Right cardiac atrium (tissue), 5 donors: ENCODE results near the gene NTN4. TPM values are rescaled to one million over a fixed set of nuclear protein-coding genes. Genes with fewer than 3 reads are reported as not detected.

Experiments
- ATAC-seq, 2 donors: fragments of 200-7000 bp; cut with Tn5 transposase; one replicate each; pipeline versions ENCODE4 v1.8.0 to v1.9.1; 2020; ENCODE audit warnings: moderate library complexity in 2 of 2, mild to moderate bottlenecking in 1 of 2
- DNase-seq, 3 donors: peaks; one replicate each; pipeline ENCODE4 v3.0.0-alpha.2; 2020
- H3K27ac ChIP-seq: one replicate; pipeline ENCODE4 v1.5.1; 2013; ENCODE audit warnings: mild to moderate bottlenecking, low read length, control low read depth, moderate library complexity
- H3K27me3 ChIP-seq: one replicate; pipeline ENCODE4 v1.6.1; 2013; ENCODE audit not compliant: control insufficient read depth, insufficient read depth
- H3K4me1 ChIP-seq: one replicate; pipeline ENCODE4 v1.6.1; 2013; ENCODE audit warnings: low read length; ENCODE audit not compliant: control insufficient read depth, insufficient read depth
- H3K4me3 ChIP-seq: one replicate; pipeline ENCODE4 v1.5.1; 2013; ENCODE audit warnings: low read length, control low read depth
- H3K9me3 ChIP-seq: one replicate; pipeline ENCODE4 v1.6.1; 2013; ENCODE audit warnings: low read length; ENCODE audit not compliant: control insufficient read depth
- WGBS: extraction: QIAGEN DNeasy Blood & Tissue Kit; methylation state at CpG from one replicate; pipeline ENCODE4 v1.1.7; 2013; 5-methylcytosine and 5-hydroxymethylcytosine counted together
- intact Hi-C, 4 donors: fragments of 100-400 bp; cut with DNase I; formaldehyde crosslinking; loops; one replicate each; pipeline versions ENCODE4 v1.11.0 to v1.14.0; 2022 to 2023
- polyA plus RNA-seq: library from polyadenylated mRNA; stranded (reverse); fragments of 200-250 nt; gene quantifications from one replicate; pipeline ENCODE4 v1.2.3, GENCODE V29; 2013
- total RNA-seq, 4 donors: library from RNA; stranded (reverse); fragmentation: NEBNext Ultra II Directional; extraction: Animal tissue kit (Norgen Biotek cat#: 25700); gene quantifications; one replicate each; pipeline ENCODE4 v1.2.1, GENCODE V29; 2021
- donor health status: healthy with polysubstance abuse.
- donor health status: DM: no; HTN: yes; CAD: no.
- donor health status: DM: no; HTN: no; CAD: no.
- donor health status: DM: no; HTN: yes; CAD: no; lungs with severe emphysema.
- donor health status: DM: yes; HTN: yes; CAD: no.

NTN4 gene
- total and polyA plus RNA-seq, 5 donors, result 62.9 to 111 (median 96.1) TPM

DNA sequence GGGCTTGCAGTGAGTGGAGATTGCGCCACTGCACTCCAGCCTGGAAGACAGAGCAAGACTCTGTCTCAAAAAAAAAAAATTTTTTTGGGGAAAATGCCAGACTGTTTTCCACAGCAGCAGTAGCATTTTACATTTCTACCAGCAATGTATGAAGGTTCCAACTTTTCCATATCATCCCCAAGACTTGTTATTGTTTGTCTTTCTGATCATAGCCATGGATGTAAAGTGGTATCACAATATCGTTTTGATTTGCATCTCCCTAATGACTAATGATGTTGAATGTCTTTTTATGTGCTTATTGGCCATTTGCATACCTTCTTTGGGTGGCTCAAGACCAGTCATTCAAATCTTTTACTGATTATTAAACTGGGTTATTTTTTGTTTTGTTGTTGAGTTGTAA, 63.7 kb downstream of the NTN4 start:
- no peaks in the 10 kb centered on the region for H3K4me1 ChIP-seq
- 98% methylated on average over 2 of the region's 2 CpGs for WGBS
- intact Hi-C loops, result no loop called here

DNA sequence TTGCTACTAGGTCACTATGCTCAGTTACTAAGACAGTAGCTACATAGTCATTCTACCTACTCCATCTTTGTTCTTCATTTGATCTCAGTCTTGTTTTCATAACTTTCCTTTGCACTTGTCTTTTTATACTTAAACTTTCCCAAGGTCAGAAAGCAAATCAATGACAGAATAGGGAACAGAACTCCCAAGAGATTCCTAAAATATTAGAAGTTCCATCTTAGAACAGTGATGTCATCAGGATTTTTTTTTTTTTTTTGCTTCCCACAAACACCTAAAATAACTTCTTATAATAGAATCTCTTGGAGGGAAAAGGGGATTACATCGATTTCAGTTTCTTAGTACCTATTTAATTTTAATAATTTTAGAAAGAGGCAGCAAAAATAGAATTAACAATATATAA, 65.8 kb downstream of the NTN4 start:
- WGBS, result 78% methylated on average over 1 of the region's 1 CpG
- intact Hi-C loops, result no loop called here
- Histone ChIP-seq H3K27ac (no peak overlapping the region), H3K4me3 (no peak overlapping the region), H3K27me3 (no peaks in the 10 kb centered on the region), H3K9me3 (no peaks in the 10 kb centered on the region), H3K4me1 (peaks cover 2% of the 10 kb centered on the region)
- DNase-seq (no peak), ATAC-seq (no peak)

More for the DNA sequence above, 63.7 kb downstream of the NTN4 start:
- no peaks in the 10 kb centered on the region for H3K27me3 ChIP-seq
- no peaks in the 10 kb centered on the region for H3K9me3 ChIP-seq
- DNase-seq (no peak), ATAC-seq (no peak)
- no peak overlapping the region for H3K27ac ChIP-seq
- H3K4me3 ChIP-seq, result no peak overlapping the region

DNA sequence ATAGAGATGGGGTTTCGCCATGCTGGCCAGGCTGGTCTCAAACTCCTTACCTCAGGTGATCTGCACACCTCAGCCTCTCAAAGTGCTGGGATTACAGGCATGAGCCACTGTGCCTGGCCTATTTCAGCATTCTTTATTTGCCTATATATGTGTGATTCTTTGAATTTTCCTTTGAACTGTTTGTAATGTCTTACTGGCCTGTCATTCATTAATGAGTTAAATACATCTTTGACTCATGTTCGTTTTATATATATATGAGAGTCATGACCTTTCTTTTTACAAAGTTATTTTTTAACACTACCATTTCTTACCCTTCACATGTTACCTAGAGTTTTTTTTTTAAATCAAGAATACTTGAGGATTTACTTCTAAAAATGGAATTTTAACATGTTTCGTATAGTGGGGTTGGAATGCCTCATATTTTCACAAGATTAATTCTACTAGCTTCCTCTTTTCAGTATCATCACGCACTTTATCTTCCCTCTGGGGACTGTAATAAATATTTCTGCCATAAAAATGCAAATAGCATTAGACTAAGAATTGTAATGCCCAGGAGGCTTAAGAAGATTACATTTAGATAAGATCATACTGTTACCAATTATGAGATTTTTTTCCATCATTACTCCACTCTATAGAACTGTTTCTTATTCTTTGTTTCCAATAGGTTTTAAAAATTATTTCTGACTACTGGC, 66.7 kb downstream of the NTN4 start:
- H3K4me3 ChIP-seq, result no peak overlapping the region
- H3K9me3 ChIP-seq, result no peaks in the 10 kb centered on the region
- DNase-seq, result no peak
- WGBS, result 60% methylated on average over 4 of the region's 4 CpGs
- H3K27me3 ChIP-seq, result no peaks in the 10 kb centered on the region
- intact Hi-C loops, result no loop called here
- H3K4me1 ChIP-seq, result peaks cover 2% of the 10 kb centered on the region
- no peak for ATAC-seq
- H3K27ac ChIP-seq, result no peak overlapping the region

DNA sequence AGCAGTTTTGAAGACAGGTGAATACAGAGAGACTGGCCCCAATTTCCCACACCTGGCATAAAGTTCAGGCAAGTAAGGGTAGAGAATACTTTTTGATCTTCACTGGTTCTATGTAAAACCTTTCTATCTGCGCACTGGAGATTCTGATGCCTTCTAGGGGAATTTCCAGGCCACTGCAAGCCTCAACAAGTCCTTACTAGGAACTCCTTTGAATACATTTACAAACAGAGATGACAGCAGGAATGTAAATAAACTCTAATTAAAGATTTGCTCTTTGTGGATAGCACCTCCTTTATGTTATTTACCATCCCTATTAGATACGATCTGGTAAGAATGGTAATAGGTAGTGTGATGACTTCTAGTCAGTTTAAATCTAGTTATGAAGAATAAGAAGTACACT, 69.2 kb downstream of the NTN4 start:
- no peaks in the 10 kb centered on the region for H3K9me3 ChIP-seq
- no peak overlapping the region for H3K4me3 ChIP-seq
- DNase-seq, result no peak
- H3K4me1 ChIP-seq, result peaks cover 2% of the 10 kb centered on the region
- H3K27ac ChIP-seq, result no peak overlapping the region
- intact Hi-C loops, result no loop called here
- H3K27me3 ChIP-seq, result no peaks in the 10 kb centered on the region
- no peak for ATAC-seq
- 95% methylated on average over 2 of the region's 2 CpGs for WGBS

DNA sequence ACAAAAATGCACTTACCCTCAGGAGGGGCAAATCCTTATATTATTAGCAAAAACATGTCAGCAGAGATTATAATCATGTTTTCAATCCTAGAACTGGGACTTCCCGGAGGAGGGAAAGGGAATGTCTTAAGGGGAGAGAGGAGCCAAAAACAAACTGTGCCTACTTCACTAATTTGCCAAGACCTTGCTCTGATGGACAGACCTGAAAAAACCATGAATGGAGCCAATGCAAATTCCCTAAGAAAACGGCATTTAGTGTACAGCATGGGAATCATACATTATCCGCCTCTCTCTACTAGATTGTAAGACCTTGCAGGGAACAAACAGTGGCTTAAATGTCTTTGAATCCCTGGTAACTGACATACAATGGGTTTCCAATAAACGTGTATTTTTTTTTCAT, 70.4 kb downstream of the NTN4 start:
- no peak for ATAC-seq
- Histone ChIP-seq H3K4me1 (peaks cover 2% of the 10 kb centered on the region), H3K27ac (no peak overlapping the region), H3K9me3 (no peaks in the 10 kb centered on the region), H3K27me3 (no peaks in the 10 kb centered on the region), H3K4me3 (no peak overlapping the region)
- 78% methylated on average over 4 of the region's 4 CpGs for WGBS
- DNase-seq, result no peak
- intact Hi-C loops, result no loop called here

DNA sequence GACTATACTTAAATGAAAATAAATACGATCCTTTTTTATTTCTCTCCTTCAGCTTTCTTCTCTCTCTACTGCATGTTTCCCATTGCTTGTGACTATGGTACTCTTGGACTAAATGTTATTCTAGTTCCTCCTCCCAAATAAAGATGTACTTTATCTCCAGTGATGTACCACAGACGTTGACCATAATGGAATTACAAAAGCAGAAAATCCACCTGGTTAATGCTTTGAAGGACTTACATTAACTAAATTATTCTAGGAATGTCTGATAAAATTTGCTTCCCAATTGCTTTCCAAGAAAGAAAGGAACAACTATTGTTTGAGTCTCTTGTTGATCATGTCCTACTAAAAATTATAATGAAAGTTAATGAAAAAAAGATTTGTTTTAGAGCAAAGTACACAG, 71.8 kb downstream of the NTN4 start:
- DNase-seq, result no peak
- Histone ChIP-seq H3K4me1 (peaks cover 2% of the 10 kb centered on the region), H3K9me3 (no peaks in the 10 kb centered on the region), H3K27me3 (no peaks in the 10 kb centered on the region), H3K4me3 (no peak overlapping the region), H3K27ac (no peak overlapping the region)
- no peak for ATAC-seq
- 62% methylated on average over 2 of the region's 2 CpGs for WGBS
- intact Hi-C loops, result no loop called here

DNA sequence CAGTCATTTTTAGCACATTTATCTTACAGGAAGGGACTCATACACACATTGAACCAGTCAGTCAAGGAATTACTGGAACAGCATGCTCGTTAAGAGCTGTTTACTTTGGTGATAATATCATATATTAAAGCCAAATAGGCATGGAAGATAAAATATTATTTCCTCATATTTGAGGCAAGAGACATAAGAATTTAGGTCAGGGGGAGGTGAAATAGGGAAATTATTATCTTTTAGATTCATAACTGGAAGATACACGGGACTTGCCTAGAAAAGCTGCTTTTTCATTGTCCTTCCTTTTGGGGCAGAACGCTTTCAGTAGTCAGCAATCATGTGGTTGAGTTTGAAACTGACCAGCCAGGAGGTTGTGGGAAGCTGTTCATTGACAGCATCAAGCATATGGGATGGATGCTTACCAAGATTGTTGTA, 72.5 kb downstream of the NTN4 start:
- no peak for DNase-seq
- no peaks in the 10 kb centered on the region for H3K9me3 ChIP-seq
- H3K4me1 ChIP-seq, result peaks cover 3% of the 10 kb centered on the region
- H3K4me3 ChIP-seq, result no peak overlapping the region
- WGBS, result 35% methylated on average over 3 of the region's 3 CpGs
- ATAC-seq, result peak in 1 of 2 donors; percentile 42
- H3K27ac ChIP-seq, result no peak overlapping the region
- intact Hi-C loops, result no loop called here
- no peaks in the 10 kb centered on the region for H3K27me3 ChIP-seq

DNA sequence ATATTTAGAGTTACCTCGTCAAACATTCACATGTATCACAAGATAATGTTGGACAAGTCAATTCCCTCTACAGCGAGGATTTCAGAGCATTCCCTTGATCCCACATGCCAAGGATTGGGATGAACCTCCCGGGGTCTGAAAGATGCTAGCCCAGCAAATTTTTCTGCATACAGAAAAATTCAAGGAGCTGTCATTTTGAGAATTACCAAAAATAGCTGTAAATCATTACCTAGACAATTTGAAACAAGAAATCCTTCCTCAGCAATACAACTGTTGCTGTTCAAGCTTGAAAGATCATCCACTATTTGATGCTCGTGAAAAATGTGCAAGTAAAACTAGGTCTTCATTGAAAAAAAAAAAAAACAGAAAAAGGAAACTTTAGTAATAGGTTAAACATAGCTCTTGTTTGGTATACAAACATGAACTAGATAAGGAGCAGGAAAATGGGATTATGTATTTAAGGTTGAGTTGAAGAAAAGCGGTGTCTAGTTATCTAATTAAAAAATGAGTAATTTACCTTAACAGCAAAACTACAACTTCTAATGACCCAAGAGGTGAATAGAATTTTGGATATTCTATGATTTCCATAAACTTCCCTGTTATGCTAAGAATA, 73.1 kb downstream of the NTN4 start:
- DNase-seq (no peak), ATAC-seq (no peak)
- intact Hi-C loops, result no loop called here
- Histone ChIP-seq H3K27ac (no peak overlapping the region), H3K27me3 (no peaks in the 10 kb centered on the region), H3K9me3 (no peaks in the 10 kb centered on the region), H3K4me1 (peaks cover 3% of the 10 kb centered on the region), H3K4me3 (no peak overlapping the region)
- WGBS, result 84% methylated on average over 5 of the region's 5 CpGs

DNA sequence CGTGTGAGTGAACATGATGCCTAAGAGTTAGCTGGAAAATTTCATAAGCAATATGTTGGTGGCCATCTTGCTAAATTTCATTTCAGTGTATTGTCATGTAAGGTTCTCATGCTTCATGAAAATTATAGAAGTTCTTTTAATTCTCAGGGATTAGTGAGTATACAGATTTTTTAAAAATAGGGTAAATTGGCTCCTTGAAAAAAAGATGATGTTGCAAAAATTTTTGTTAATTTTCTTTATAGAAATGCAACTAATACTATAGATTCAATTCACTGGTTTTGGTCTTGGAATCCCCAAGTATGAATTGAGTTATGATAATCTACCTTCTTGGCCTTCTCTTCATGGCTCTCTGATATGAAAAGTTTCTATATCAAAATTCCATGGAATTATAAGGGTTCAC, 75.4 kb downstream of the NTN4 start:
- DNase-seq (no peak), ATAC-seq (no peak)
- H3K4me3 ChIP-seq, result no peak overlapping the region
- 94% methylated on average over 1 of the region's 1 CpG for WGBS
- no peaks in the 10 kb centered on the region for H3K9me3 ChIP-seq
- H3K27ac ChIP-seq, result no peak overlapping the region
- peaks cover 3% of the 10 kb centered on the region for H3K4me1 ChIP-seq
- intact Hi-C loops, result no loop called here
- H3K27me3 ChIP-seq, result no peaks in the 10 kb centered on the region

DNA sequence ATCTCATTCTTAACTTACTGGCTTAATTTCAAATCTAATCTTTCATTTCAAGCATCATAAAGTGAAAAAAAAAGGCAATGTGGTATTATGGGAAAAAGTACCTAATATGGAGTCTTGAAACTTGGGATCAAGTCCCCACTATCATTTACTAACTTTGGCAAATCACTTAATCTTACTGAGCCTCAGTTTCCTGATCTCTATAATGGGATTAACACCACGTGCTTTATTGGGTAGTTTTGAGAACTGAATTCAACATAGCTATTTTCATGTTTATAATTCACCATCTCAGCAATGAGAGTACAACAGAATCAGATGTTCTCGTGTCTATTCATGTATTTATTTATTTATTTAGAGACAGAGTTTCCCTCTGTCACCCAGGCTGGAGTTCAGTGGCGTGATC, 78.3 kb downstream of the NTN4 start:
- ATAC-seq (no peak), DNase-seq (no peak)
- intact Hi-C loops, result no loop called here
- Histone ChIP-seq H3K4me1 (peaks cover 1% of the 10 kb centered on the region), H3K4me3 (no peak overlapping the region), H3K27ac (no peak overlapping the region), H3K27me3 (no peaks in the 10 kb centered on the region), H3K9me3 (no peaks in the 10 kb centered on the region)
- WGBS, result 93% methylated on average over 3 of the region's 3 CpGs

DNA sequence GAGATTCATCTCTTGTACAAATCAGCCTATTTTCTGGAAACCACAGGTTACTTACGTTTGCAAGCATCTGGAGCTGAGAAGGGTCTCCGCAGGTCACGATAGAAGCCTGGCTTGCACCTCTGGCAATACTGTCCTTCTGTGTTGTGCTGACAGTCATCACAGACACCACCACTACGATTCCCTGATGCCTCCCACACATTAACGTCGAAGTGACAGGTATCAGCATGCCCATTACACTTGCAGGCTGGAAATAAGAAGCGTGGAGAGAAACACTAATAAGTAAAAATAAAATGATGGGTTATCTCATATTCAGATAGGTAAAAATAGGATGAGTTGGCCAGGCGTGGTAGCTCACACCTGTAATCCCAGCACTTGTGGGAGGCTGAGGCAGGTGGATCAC, 80.2 kb downstream of the NTN4 start:
- no peaks in the 10 kb centered on the region for H3K9me3 ChIP-seq
- WGBS, result 79% methylated on average over 8 of the region's 8 CpGs
- H3K4me3 ChIP-seq, result no peak overlapping the region
- peaks cover 1% of the 10 kb centered on the region for H3K4me1 ChIP-seq
- ATAC-seq (no peak), DNase-seq (no peak)
- no peak overlapping the region for H3K27ac ChIP-seq
- H3K27me3 ChIP-seq, result no peaks in the 10 kb centered on the region
- intact Hi-C loops, result no loop called here
